H9 (cell line): ENCODE measurements around the gene BHLHA9. TPM values are rescaled to one million over a fixed set of nuclear protein-coding genes. Genes with fewer than 3 reads are reported as not detected.
A peak's percentile ranks its signal among the peaks of the same experiment; 100 is the strongest.

Source experiments
- DNase-seq: peaks from one replicate; pipeline ENCODE4 v3.0.0-alpha.2; 2017
- H2AFZ ChIP-seq: one replicate; pipeline ENCODE4 v1.6.1; 2013; ENCODE audit warnings: mild to moderate bottlenecking, low read length, control low read depth, moderate library complexity
- H2AK5ac ChIP-seq: 2 replicates; pipeline ENCODE4 v1.6.1; 2013; ENCODE audit warnings: low read length, control low read depth, mixed read lengths; ENCODE audit not compliant: insufficient read length
- H2BK120ac ChIP-seq: one replicate; pipeline ENCODE4 v1.6.1; 2013; ENCODE audit warnings: low read depth, mild to moderate bottlenecking, low read length, control low read depth, inconsistent platforms; ENCODE audit not compliant: poor library complexity, severe bottlenecking
- H2BK12ac ChIP-seq: 2 replicates; pipeline ENCODE4 v1.6.1; 2013; ENCODE audit warnings: low read length, control low read depth, mixed read lengths, low read depth; ENCODE audit not compliant: insufficient read length
- H2BK15ac ChIP-seq: 2 replicates; pipeline ENCODE4 v1.6.1; 2013; ENCODE audit warnings: low read depth, low read length, control low read depth
- H2BK20ac ChIP-seq: one replicate; pipeline ENCODE4 v1.6.1; 2013; ENCODE audit warnings: low read depth, mild to moderate bottlenecking, low read length, control low read depth, inconsistent platforms; ENCODE audit not compliant: poor library complexity, severe bottlenecking
- H2BK5ac ChIP-seq: 2 replicates; pipeline ENCODE4 v1.6.1; 2013; ENCODE audit warnings: low read length, control low read depth, mixed read lengths; ENCODE audit not compliant: insufficient read length
- H3K14ac ChIP-seq: 2 replicates; pipeline ENCODE4 v1.6.1; 2013; ENCODE audit warnings: low read length, control low read depth; ENCODE audit not compliant: insufficient read depth
- H3K18ac ChIP-seq: 2 replicates; pipeline ENCODE4 v1.6.1; 2013; ENCODE audit warnings: low read depth, mild to moderate bottlenecking, mixed read lengths, low read length, control low read depth; ENCODE audit not compliant: insufficient read length
- H3K23ac ChIP-seq: 2 replicates; pipeline ENCODE4 v1.6.1; 2013; ENCODE audit warnings: low read length, control low read depth, mixed read lengths, low read depth; ENCODE audit not compliant: insufficient read length
- H3K23me2 ChIP-seq: 2 replicates; pipeline ENCODE4 v1.6.1; 2013; ENCODE audit warnings: low read depth, mild to moderate bottlenecking, mixed read lengths, low read length, control low read depth; ENCODE audit not compliant: insufficient read length, poor library complexity, severe bottlenecking
- H3K27ac ChIP-seq: 2 replicates; pipeline ENCODE4 v1.5.1; 2013; ENCODE audit warnings: low read length, control low read depth, mixed read lengths, low read depth; ENCODE audit not compliant: insufficient read length
- H3K27me3 ChIP-seq: 2 replicates; pipeline ENCODE4 v1.6.1; 2013; ENCODE audit warnings: low read length, control low read depth, inconsistent platforms; ENCODE audit not compliant: insufficient read depth
- H3K4ac ChIP-seq: 2 replicates; pipeline ENCODE4 v1.6.1; 2013; ENCODE audit warnings: low read depth, mild to moderate bottlenecking, control low read depth, inconsistent platforms, low read length, moderate library complexity
- H3K4me1 ChIP-seq: 2 replicates; pipeline ENCODE4 v1.6.1; 2013; ENCODE audit warnings: low read length, control low read depth, inconsistent platforms; ENCODE audit not compliant: insufficient read depth
- H3K4me2 ChIP-seq: 2 replicates; pipeline ENCODE4 v1.6.1; 2013; ENCODE audit warnings: low read length, control low read depth, mixed read lengths; ENCODE audit not compliant: insufficient read length, insufficient read depth
- H3K56ac ChIP-seq: 2 replicates; pipeline ENCODE4 v1.6.1; 2013; ENCODE audit warnings: low read depth, mild to moderate bottlenecking, mixed read lengths, low read length, control low read depth; ENCODE audit not compliant: insufficient read length
- H3K79me1 ChIP-seq: 2 replicates; pipeline ENCODE4 v1.6.1; 2013; ENCODE audit warnings: low read depth, mild to moderate bottlenecking, moderate library complexity, low read length, control low read depth, inconsistent platforms; ENCODE audit not compliant: insufficient read depth, poor library complexity, severe bottlenecking
- H3K79me2 ChIP-seq: 2 replicates; pipeline ENCODE4 v1.6.1; 2013; ENCODE audit warnings: low read length, control low read depth, inconsistent platforms; ENCODE audit not compliant: insufficient read depth
- H3K9ac ChIP-seq: 2 replicates; pipeline ENCODE4 v1.6.1; 2013; ENCODE audit warnings: low read length, control low read depth, mixed read lengths; ENCODE audit not compliant: insufficient read length; ENCODE audit errors: extremely low read depth
- H3K9me3 ChIP-seq: one replicate; pipeline ENCODE4 v1.6.1; 2013; ENCODE audit warnings: low read depth, low read length, inconsistent platforms; ENCODE audit not compliant: control insufficient read depth
- H3T11ph ChIP-seq: one replicate; pipeline ENCODE4 v1.6.1; 2013; ENCODE audit warnings: mild to moderate bottlenecking, low read length, control low read depth, inconsistent platforms
- H4K20me1 ChIP-seq: one replicate; pipeline ENCODE4 v1.6.1; 2013; ENCODE audit not compliant: control insufficient read depth, insufficient read length, insufficient read depth
- H4K5ac ChIP-seq: 2 replicates; pipeline ENCODE4 v1.6.1; 2013; ENCODE audit warnings: low read depth, mild to moderate bottlenecking, mixed read lengths, low read length, control low read depth; ENCODE audit not compliant: insufficient read length
- H4K8ac ChIP-seq: replicated peaks from 2 replicates; pipeline ENCODE4 v1.6.1; 2013; ENCODE audit warnings: low read length, control low read depth, mixed read lengths, low read depth; ENCODE audit not compliant: insufficient read length
- H4K91ac ChIP-seq: 2 replicates; pipeline ENCODE4 v1.6.1; 2013; ENCODE audit warnings: low read depth, mild to moderate bottlenecking, moderate library complexity, mixed read lengths, low read length, control low read depth; ENCODE audit not compliant: insufficient read length
- H3K27ac Mint-ChIP-seq, 3 experiments: 2 replicates in 2 of 3; 3 replicates in 1 of 3; pipeline ENCODE4 v1.8.0; 2020 to 2021; ENCODE audit warnings: mixed read lengths in 3 of 3, mild to moderate bottlenecking in 1 of 3, moderate library complexity in 1 of 3
- H3K27me3 Mint-ChIP-seq: 2 replicates; pipeline ENCODE4 v1.8.0; 2021; ENCODE audit warnings: low read depth, mild to moderate bottlenecking, moderate library complexity, mixed read lengths
- H3K36me3 Mint-ChIP-seq, 3 experiments: 2 replicates in 2 of 3; 3 replicates in 1 of 3; pipeline ENCODE4 v1.8.0; 2020 to 2021; ENCODE audit warnings: low read depth in 3 of 3, mixed read lengths in 3 of 3; ENCODE audit not compliant: insufficient read depth in 1 of 3
- H3K4me1 Mint-ChIP-seq, 2 experiments: 2 replicates each; pipeline ENCODE4 v1.8.0; 2020; ENCODE audit warnings: mixed read lengths in 2 of 2
- H3K4me3 Mint-ChIP-seq, 2 experiments: 2 replicates in 1 of 2; 3 replicates in 1 of 2; pipeline ENCODE4 v1.8.0; 2020 to 2021; ENCODE audit warnings: mild to moderate bottlenecking in 2 of 2, mixed read lengths in 2 of 2, moderate library complexity in 1 of 2
- H3K9me3 Mint-ChIP-seq, 2 experiments: 2 replicates in 1 of 2; 3 replicates in 1 of 2; pipeline ENCODE4 v1.8.0; 2020; ENCODE audit warnings: mild to moderate bottlenecking in 2 of 2, mixed read lengths in 2 of 2, moderate library complexity in 1 of 2
- WGBS: extraction: QIAGEN DNeasy Blood & Tissue Kit; methylation state at CpG from one replicate; pipeline ENCODE4 v1.1.7; 2013; ENCODE audit warnings: missing lambda C conversion rate, low lambda C conversion rate, mixed read lengths; ENCODE audit not compliant: insufficient read length; ENCODE audit errors: extremely low coverage; 5-methylcytosine and 5-hydroxymethylcytosine counted together
- total RNA-seq: library from RNA; stranded (reverse); gene quantifications from 2 replicates; pipeline ENCODE4 v1.2.1, GENCODE V29; 2021
- TF ChIP-seq, protein P1 (sequence below): fragments of 200-600 bp; sonication (generic); conservative IDR thresholded peaks from 3 replicates; pipeline ENCODE4 v1.8.0; 2021; ENCODE audit warnings: antibody characterized with exemption, mild to moderate bottlenecking

Gene BHLHA9
- total RNA-seq, 1 experiment from 2014 or later: not detected

- H3K9me3 ChIP-seq: no peaks in the 10 kb centered on the region
- H3K14ac ChIP-seq: no peak overlapping the region
- no peak overlapping the region for H2AFZ ChIP-seq
- no CpG with 5 or more reads among the region's 42 CpGs for WGBS
- TF ChIP-seq, protein P1, sequence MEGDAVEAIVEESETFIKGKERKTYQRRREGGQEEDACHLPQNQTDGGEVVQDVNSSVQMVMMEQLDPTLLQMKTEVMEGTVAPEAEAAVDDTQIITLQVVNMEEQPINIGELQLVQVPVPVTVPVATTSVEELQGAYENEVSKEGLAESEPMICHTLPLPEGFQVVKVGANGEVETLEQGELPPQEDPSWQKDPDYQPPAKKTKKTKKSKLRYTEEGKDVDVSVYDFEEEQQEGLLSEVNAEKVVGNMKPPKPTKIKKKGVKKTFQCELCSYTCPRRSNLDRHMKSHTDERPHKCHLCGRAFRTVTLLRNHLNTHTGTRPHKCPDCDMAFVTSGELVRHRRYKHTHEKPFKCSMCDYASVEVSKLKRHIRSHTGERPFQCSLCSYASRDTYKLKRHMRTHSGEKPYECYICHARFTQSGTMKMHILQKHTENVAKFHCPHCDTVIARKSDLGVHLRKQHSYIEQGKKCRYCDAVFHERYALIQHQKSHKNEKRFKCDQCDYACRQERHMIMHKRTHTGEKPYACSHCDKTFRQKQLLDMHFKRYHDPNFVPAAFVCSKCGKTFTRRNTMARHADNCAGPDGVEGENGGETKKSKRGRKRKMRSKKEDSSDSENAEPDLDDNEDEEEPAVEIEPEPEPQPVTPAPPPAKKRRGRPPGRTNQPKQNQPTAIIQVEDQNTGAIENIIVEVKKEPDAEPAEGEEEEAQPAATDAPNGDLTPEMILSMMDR: no peak
- no peak overlapping the region for H3K27ac Mint-ChIP-seq
- 0 out of 2 replicates have a peak, but pooled peaks cover 3% of the 10 kb centered on the region for H3K4me1 ChIP-seq
- H3K56ac ChIP-seq: no peak overlapping the region
- no peak overlapping the region for H2AK5ac ChIP-seq
- peaks cover 8% of the 10 kb centered on the region for H3K27me3 Mint-ChIP-seq
- H3K79me1 ChIP-seq: no peaks in the 10 kb centered on the region
- H3K4me3 Mint-ChIP-seq: no peak overlapping the region
- no peak overlapping the region for H3K23ac ChIP-seq
- H3K36me3 Mint-ChIP-seq: no peaks in the 10 kb centered on the region
- no peaks in the 10 kb centered on the region for H4K20me1 ChIP-seq
- H4K5ac ChIP-seq: no peak overlapping the region
- no peaks in the 10 kb centered on the region; a peak in 1 of 5 replicates for H3K9me3 Mint-ChIP-seq
- no peak overlapping the region for H4K91ac ChIP-seq
- H3K4me2 ChIP-seq: no peak overlapping the region
- no peak overlapping the region for H2BK20ac ChIP-seq
- no peak overlapping the region for H4K8ac ChIP-seq
- no peak overlapping the region for H3T11ph ChIP-seq
- no peak overlapping the region for H2BK12ac ChIP-seq
- H2BK5ac ChIP-seq: no peak overlapping the region
- DNase-seq: peak; percentile 62
- H3K27me3 ChIP-seq: no peaks in the 10 kb centered on the region
- no peak overlapping the region for H2BK15ac ChIP-seq
- H3K27ac ChIP-seq: no peak overlapping the region
- peaks cover 6 to 7% of the 10 kb centered on the region in 2 experiments; a peak in 3 of 4 replicates for H3K4me1 Mint-ChIP-seq
- H3K9ac ChIP-seq: no peak overlapping the region
- no peaks in the 10 kb centered on the region for H3K23me2 ChIP-seq
- no peaks in the 10 kb centered on the region for H3K79me2 ChIP-seq
- no peak overlapping the region for H2BK120ac ChIP-seq
- H3K18ac ChIP-seq: no peak overlapping the region
- no peak overlapping the region for H3K4ac ChIP-seq
Observed at GRCh38 chr17:1271030-1271423, 783 bp downstream of the BHLHA9 start.
